Measurements from ENCODE around the gene NPC1L1.
A peak's percentile ranks its signal among the peaks of the same experiment; 100 is the strongest.
"Not testable (repeated sequence)": the region's sequence is repeated elsewhere in the genome, so short reads cannot be mapped to it uniquely, and the experiment has no call there.

NPC1L1 gene

DNA sequence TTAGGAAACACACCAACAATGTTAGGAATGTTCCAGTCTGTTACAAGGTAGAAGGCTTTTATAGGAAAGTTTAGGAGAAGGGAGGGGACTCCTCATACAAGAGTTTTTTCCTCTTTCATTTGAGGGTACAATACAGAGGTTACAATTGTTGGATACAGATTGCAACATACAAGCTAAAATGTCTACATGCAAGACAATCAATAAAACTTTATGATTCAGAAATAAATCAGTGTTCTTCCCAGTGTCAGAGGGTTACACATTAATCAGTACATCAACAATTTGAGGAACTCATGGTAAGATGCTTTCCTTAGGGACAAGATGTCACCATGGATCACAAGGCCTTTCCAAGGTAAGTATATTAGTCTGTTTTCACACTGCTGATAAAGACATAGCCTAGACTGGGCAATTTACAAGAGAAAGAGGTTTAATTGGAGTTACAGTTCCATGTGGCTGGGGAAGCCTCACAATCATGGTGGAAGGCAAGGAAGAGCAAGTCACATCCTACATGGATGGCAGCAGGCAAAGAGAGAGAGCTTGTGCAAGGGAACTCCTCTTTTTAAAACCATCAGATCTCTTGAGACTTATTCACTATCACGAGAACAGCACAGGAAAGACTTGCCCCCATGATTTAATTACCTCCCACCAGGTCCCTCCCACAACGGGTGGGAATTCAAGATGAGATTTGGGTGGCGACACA, 34.4 kb downstream of the NPC1L1 start:
- not testable (repeated sequence) for H3K27ac Mint-ChIP-seq, ATAC-seq, H3K4me3 Mint-ChIP-seq, H3K27me3 Mint-ChIP-seq, H3K36me3 Mint-ChIP-seq, H3K4me1 Mint-ChIP-seq
- H3K9me3 Mint-ChIP-seq = peaks cover 12% of the 10 kb centered on the region

DNA sequence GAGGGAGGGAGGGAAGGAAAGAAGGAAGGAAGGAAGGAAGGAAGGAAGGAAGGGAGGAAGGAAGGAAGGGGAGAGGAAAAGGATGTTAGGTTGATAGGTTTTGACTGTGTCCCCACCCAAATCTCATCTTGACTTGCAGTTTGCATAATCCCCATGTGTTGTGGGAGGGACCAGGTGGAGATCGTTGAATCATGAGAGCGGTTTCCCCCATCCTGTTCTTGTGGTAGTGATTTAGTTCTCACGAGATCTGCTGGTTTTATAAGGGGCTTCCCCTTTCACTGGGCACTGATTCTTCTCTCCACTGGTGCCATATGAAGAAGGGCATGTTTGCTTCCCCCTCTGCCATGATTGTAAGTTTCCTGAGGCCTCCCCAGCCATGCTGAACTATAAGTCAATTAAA, 35.5 kb downstream of the NPC1L1 start:
- Mint-ChIP-seq H3K9me3 (peaks cover 12% of the 10 kb centered on the region), H3K4me1 (no peaks in the 10 kb centered on the region), H3K27me3 (no peaks in the 10 kb centered on the region), H3K27ac (no peak overlapping the region), H3K4me3 (no peak overlapping the region), H3K36me3 (no peaks in the 10 kb centered on the region)
- no peak for ATAC-seq

DNA sequence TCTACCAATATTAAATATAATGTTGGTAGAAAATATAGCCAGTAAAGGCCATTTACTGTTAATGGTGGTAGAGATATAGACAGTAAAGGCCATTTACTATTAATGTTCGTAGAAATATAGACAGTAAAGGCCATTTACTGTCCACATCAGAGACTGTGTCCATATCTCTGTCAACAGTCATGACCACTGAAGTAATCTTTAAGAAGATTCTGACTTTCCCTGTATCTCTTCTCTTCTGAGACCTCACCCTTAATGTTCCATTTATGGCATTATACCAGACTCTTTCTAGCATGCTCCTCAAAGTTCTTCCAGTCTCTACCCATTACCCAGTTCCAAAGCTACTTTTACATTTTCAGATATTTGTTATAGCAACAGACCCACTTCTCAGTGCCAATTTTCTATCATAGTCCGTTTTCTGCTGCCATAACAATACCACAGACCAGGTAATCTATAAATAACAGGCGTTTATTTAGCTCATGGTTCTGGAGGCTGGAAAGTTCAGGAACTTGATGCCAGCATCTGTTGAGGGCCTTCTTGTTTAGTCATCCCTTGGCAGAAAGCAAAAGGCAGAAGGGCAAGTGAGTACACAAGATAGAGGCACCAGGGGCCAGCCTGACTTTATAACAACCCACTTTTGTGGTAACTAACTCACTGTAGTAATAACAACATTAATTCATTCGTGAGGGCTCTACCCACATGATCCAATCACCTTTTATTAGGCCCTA, 42.7 kb downstream of the NPC1L1 start:
- Mint-ChIP-seq H3K36me3 (no peaks in the 10 kb centered on the region), H3K4me3 (no peak overlapping the region), H3K27ac (no peak overlapping the region), H3K27me3 (no peaks in the 10 kb centered on the region), H3K4me1 (no peaks in the 10 kb centered on the region), H3K9me3 (no peaks in the 10 kb centered on the region)
- no peak for ATAC-seq

DNA sequence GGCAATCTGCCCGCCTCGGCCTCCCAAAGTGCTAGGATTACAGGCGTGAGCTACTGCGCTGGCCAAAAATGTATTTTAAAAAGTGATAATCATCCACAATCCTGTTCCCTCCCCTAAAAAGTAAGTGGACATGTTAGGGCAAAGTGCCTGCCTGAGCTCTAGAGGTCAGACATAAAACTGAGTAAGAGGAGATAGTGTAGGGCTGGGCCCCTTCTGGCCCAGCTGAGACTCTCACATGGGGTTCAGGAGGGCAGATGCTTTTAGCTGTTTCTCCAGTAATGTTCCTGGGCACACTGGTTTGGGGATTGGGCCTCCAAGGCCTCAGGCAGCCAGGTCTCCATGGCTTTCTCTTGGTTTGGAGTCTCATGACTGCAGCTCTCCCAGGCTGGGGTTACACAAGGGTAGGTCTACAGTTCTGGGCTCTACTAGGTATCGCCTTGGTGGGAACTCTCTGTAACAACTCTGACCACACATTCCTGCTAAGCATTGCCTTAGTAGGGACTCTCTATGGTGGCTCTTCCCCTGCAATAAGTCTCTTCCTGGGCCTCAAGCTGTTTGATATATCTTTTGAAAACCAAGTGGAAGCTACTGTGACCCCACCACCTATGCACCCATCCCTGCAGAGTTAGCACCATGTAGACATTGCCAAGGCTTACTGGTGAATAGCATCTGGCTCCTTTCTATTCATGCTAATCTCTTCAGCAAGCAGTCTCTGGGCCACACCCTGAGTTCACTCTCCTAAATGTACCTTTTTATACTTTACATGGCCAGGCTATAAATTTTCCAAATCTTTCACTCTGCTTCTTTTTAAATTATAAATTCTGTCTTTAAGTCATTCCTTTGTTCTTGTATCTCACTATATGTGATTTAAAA, 43.7 kb downstream of the NPC1L1 start:
- no peaks in the 10 kb centered on the region for H3K9me3 Mint-ChIP-seq

DNA sequence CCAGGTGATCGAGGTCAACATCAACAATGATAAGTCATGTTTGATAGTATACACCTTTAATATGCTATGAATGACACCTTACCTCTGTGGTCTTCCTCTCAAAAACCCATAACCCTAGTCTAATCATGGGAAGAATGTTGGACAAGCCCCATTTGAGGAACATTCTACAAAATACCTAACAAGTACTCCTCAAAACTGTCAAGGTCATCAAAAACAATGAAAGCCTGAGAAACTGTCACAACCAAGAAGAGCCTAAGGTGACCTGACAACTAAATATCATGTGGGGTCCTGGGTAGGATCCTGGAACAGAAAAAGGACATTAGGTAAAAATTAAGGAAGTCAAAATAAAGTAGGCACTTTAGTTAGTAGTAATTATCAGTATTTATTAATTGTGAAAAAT, 44.7 kb downstream of the NPC1L1 start:
- H3K36me3 Mint-ChIP-seq = no peaks in the 10 kb centered on the region
- H3K27me3 Mint-ChIP-seq = no peaks in the 10 kb centered on the region
- H3K9me3 Mint-ChIP-seq = no peaks in the 10 kb centered on the region
- no peak overlapping the region for H3K27ac Mint-ChIP-seq
- ATAC-seq = no peak
- no peaks in the 10 kb centered on the region for H3K4me1 Mint-ChIP-seq
- H3K4me3 Mint-ChIP-seq = no peak overlapping the region

More for the DNA sequence above, 43.7 kb downstream of the NPC1L1 start:
- Mint-ChIP-seq H3K4me3 (no peak overlapping the region), H3K27ac (no peak overlapping the region), H3K27me3 (no peaks in the 10 kb centered on the region), H3K4me1 (no peaks in the 10 kb centered on the region), H3K36me3 (no peaks in the 10 kb centered on the region)
- no peak for ATAC-seq

DNA sequence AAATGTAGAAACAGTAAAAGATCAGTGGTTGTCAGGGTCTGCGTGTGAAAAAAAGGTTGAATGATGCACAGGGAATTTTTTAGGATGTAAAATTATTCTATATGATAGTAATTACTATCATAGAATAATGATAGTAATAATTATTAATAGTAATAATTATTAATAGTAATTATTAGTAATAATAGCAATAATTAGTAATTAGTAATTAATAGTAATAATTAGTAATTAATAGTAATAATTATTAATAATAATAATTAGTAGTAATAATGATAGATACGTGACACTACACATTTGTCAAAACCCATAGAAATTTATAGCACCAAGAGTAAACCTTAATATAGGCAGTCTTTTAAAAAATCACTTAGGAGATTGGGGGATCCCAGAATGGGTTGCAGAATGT, 46.2 kb downstream of the NPC1L1 start:
- H3K27ac Mint-ChIP-seq = no peak overlapping the region
- H3K9me3 Mint-ChIP-seq = no peaks in the 10 kb centered on the region
- H3K36me3 Mint-ChIP-seq = no peaks in the 10 kb centered on the region
- no peak overlapping the region for H3K4me3 Mint-ChIP-seq
- no peaks in the 10 kb centered on the region for H3K27me3 Mint-ChIP-seq
- ATAC-seq = no peak
- H3K4me1 Mint-ChIP-seq = peaks cover 10% of the 10 kb centered on the region

DNA sequence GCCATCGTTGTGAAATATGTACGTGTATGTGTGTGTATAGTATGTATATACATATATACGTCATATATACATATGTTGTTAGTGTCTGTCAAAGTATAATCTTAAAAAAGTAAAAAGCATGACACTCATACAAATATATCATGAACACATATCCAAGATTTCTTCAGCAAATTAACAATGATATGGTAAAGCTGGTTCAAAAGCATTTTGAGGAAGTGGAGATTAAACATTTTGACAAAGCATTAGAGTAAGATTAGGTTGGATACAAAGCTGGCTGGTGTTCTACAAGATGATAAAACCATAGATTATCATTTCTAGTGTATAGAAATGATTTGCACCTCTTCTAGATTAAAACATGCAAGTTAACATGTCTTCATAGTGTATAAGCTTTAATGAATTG, 49.9 kb downstream of the NPC1L1 start:
- ATAC-seq = no peak
- Mint-ChIP-seq H3K27ac (peak overlapping the region; percentile 93), H3K4me3 (peak overlapping the region; percentile 88), H3K36me3 (peaks cover 13% of the 10 kb centered on the region), H3K9me3 (no peaks in the 10 kb centered on the region), H3K27me3 (no peaks in the 10 kb centered on the region), H3K4me1 (peaks cover 47% of the 10 kb centered on the region)

DNA sequence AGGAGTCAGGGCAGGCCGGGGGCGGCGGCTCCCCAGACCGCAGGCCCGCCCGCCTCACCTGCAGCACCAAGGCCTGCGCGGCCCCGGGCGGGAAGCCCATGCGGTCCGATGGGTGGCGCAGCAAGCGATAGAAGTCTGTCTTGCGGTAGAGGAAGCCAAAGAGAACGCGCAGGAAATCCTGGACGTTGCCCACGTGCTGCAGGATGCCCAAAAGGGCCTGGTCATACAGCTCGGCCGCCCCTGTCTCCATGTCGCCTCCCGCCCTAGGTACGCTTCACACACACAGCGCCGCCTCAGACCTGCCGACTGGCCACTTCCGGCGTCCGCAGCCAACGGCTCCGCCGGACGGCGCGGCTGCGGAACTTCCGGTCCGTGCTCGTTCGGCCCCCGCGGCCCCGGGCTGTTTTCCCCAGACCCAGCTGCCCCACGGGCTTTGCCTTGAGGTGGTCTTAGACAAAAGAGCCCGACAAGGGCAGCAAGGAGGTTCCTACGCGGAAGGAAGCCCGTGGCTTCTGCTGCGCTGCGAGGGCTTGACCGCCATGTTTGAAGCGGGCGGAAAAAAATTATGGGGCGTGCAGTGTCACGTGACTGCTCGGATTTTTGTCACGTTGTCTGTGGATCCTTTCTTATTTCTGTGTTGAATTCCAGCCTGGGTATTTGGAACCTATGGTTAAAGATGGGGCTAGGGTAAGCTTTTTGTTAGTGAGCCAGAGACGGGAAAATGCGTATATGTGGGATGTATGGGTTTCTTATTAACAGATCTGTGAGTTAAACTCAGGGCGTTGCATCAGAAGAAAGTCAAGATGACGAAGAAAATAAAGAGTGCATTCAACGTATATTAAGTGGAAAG, 50.6 kb downstream of the NPC1L1 start, which contains the start of gene NUDCD3:
NUDCD3 (minus strand) TSS at position 308 of the 850 bp plus-strand sequence; CDS start at position 250, 58 bp downstream.
- H3K27ac Mint-ChIP-seq = peak within 1 kb of the TSS; percentile 93
- no peaks in the 10 kb centered on the region for H3K9me3 Mint-ChIP-seq
- H3K4me3 Mint-ChIP-seq = peak within 1 kb of the TSS; percentile 88
- H3K4me1 Mint-ChIP-seq = peaks cover 54% of the 10 kb centered on the region
- H3K27me3 Mint-ChIP-seq = no peaks in the 10 kb centered on the region
- peak; percentile 97 for ATAC-seq
- peaks cover 18% of the 10 kb centered on the region for H3K36me3 Mint-ChIP-seq

DNA sequence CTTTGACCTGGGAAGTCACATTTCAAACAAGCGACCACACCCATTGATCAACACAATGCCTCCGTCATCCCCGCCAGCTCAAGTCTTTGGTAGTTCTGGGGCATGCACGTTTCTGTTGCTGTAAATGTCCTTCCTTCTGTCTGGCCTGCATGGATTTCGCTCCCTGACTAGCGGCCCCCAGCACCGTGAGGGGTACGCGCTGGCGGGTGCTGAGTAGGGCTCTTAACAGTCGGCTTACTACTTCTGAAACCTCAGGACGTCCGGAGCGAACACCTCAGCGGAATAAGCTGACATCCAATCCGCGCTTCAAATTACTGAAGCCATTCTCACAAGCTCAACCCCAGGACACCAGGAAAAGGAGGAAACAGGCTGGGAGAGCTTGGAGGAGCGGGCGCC, 51.2 kb downstream of the NPC1L1 start:
- Mint-ChIP-seq H3K27ac (peak overlapping the region; percentile 93), H3K36me3 (peaks cover 23% of the 10 kb centered on the region), H3K4me3 (peak overlapping the region; percentile 88), H3K4me1 (peaks cover 54% of the 10 kb centered on the region), H3K27me3 (no peaks in the 10 kb centered on the region), H3K9me3 (no peaks in the 10 kb centered on the region)
- ATAC-seq = peak; percentile 39

DNA sequence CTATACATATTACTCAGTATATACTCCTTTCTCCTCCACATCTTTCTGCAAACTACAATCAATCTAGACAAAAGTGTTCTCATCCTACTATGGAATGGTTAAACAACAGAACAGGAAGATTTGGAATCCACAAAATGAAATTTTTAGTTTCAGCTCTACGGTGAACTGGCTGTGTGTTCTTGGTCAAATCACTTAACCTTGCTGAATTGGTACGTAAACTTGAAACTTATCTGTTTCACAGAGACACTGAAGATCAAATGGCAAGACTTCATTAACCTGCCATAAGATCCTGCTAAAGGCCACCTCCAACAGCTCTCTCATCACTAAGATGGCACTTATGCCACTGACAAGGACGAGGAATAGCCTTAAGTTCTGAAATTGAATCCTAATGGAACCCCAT, 52.2 kb downstream of the NPC1L1 start:
- Mint-ChIP-seq H3K4me3 (peak overlapping the region; percentile 88), H3K27ac (no peak overlapping the region), H3K4me1 (peaks cover 54% of the 10 kb centered on the region), H3K36me3 (peaks cover 32% of the 10 kb centered on the region), H3K9me3 (peaks cover under 1% of the 10 kb centered on the region), H3K27me3 (no peaks in the 10 kb centered on the region)
- ATAC-seq = no peak

DNA sequence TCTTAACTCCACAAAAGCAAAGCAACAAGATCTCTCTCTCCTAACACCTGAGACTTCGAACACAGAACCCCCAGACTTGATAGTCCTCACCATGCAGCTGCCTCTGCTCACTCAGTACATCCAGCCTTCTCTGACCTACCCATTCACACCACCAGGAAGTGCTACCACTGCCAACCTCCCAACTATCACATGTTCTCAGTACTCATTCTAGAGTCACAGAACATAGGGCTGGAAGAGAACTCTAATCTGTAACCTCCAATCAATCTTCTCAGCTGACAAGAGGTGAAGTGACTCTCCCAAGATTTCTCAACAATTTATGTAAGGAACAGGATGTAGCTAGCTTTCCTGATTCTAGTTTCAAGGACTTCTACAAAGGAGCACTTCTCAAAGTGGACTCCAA, 54.4 kb downstream of the NPC1L1 start:
- H3K27ac Mint-ChIP-seq = peak overlapping the region; percentile 7
- no peak overlapping the region for H3K4me3 Mint-ChIP-seq
- H3K36me3 Mint-ChIP-seq = peaks cover 55% of the 10 kb centered on the region
- ATAC-seq = no peak
- peaks cover 13% of the 10 kb centered on the region for H3K9me3 Mint-ChIP-seq
- H3K4me1 Mint-ChIP-seq = peaks cover 61% of the 10 kb centered on the region
- no peaks in the 10 kb centered on the region for H3K27me3 Mint-ChIP-seq

DNA sequence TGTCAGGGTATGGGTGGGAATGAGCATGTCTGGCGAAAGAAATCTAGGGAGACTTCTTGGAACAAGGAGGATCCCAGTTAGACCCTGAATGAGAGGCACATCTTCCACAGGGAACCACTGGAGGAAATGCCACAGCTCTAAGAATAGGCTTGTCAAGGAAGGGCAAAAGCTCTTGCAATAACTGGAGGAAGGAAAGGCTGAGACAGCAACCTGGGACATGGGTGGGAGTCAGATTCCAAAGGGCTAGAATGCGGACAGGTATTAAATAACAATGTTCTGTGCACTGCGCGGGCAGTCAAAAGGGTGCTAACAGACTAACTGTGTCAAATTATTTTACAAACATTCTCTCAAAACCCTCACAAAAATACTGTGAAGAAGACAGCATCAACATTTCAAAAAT, 55.1 kb downstream of the NPC1L1 start:
- Mint-ChIP-seq H3K4me3 (no peak overlapping the region), H3K36me3 (peaks cover 62% of the 10 kb centered on the region), H3K9me3 (peaks cover 13% of the 10 kb centered on the region), H3K27ac (no peak overlapping the region), H3K4me1 (peaks cover 58% of the 10 kb centered on the region), H3K27me3 (no peaks in the 10 kb centered on the region)
- ATAC-seq = no peak

DNA sequence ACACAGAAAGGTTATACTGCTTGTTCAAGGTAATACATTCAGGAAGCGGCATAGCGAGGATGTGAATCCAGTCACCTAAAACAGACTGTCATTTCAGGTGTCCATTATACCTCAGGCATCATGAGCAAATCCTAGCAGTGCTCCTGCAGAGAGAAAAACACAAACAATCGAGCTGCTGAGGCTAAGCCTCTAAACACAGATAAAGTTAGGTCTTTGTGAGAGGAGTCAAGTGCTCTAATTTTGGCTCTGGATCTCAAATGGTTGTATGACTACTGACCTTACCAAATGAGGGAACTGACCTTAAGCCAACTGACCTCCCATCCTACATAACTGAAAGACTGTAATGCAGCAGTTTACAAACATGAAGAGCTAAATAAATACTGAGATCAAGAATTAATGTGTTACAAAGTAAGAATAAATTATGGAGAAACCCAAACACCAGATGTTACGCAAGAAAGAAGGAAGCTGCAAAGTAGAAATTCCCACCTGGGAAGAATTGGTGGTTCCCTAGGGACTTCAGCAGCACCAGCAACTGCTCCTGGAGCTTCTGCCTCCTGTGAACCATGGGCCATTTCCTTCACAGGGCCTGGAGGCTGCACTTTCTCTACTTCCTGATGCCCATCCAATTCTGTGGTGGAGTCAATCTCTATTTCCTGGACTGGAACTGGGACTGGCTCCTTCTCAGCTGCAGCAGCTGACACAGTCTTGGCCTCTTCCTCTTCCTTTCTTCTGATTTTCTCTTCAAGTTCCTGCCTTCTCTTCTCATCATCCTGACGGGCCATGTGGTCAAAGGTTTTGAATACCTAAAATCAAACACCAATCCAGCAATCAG, 56.4 kb downstream of the NPC1L1 start:
- Mint-ChIP-seq H3K4me3 (no peak overlapping the region), H3K9me3 (peaks cover 13% of the 10 kb centered on the region), H3K27me3 (no peaks in the 10 kb centered on the region), H3K27ac (no peak overlapping the region), H3K4me1 (peaks cover 48% of the 10 kb centered on the region), H3K36me3 (peaks cover 64% of the 10 kb centered on the region)
- ATAC-seq = no peak

Data from stimulated activated memory B cell treated with anti-CD40 and anti-IgM and Interleukin-4, amounts not matched to agents 10 μg/mL and 1 μg/mL and 100 μg/mL, for 72 hours (primary cell).